GM23338 (cell line): ENCODE data around the gene SSU72. TPM values are rescaled to one million over a fixed set of nuclear protein-coding genes. Genes with fewer than 3 reads are reported as not detected.

Source experiments
- ATAC-seq: fragments of 200-7000 bp; cut with Tn5 transposase; 3 replicates; pipeline ENCODE4 v1.9.1; 2020
- DNase-seq: peaks from one replicate; pipeline ENCODE4 v3.0.0-alpha.2; 2015; ENCODE audit warnings: low spot score
- H2AFZ ChIP-seq: fragments of 200-600 bp; sonication (generic); 2 replicates; pipeline ENCODE4 v1.8.0; 2016; ENCODE audit warnings: antibody characterized with exemption, mild to moderate bottlenecking, moderate library complexity
- H3F3A ChIP-seq: fragments of 200-600 bp; sonication (generic); replicated peaks from 2 replicates; pipeline ENCODE4 v1.8.0; 2017; ENCODE audit warnings: antibody characterized with exemption, mixed run types, low read depth
- H3K27ac ChIP-seq: fragments of 200-600 bp; sonication (generic); 2 replicates; pipeline ENCODE4 v1.6.1; 2016; ENCODE audit warnings: low read depth
- H3K27me3 ChIP-seq: fragments of 200-600 bp; sonication (generic); 2 replicates; pipeline ENCODE4 v1.8.0; 2016; ENCODE audit warnings: mild to moderate bottlenecking, mixed run types, moderate library complexity; ENCODE audit not compliant: insufficient read depth
- H3K36me3 ChIP-seq: fragments of 200-600 bp; sonication (generic); 2 replicates; pipeline ENCODE4 v1.8.0; 2016; ENCODE audit warnings: mild to moderate bottlenecking; ENCODE audit not compliant: insufficient read depth
- H3K4me1 ChIP-seq: fragments of 200-600 bp; sonication (generic); 2 replicates; pipeline ENCODE4 v1.8.0; 2016; ENCODE audit warnings: mild to moderate bottlenecking, moderate library complexity; ENCODE audit not compliant: insufficient read depth
- H3K4me2 ChIP-seq: fragments of 200-600 bp; sonication (generic); 2 replicates; pipeline ENCODE4 v1.7.1; 2017; ENCODE audit warnings: mixed run types
- H3K4me3 ChIP-seq: fragments of 200-600 bp; sonication (generic); 2 replicates; pipeline ENCODE4 v1.6.1; 2016; ENCODE audit warnings: mixed run types
- H3K79me2 ChIP-seq: fragments of 200-600 bp; sonication (generic); replicated peaks from 2 replicates; pipeline ENCODE4 v1.8.0; 2017; ENCODE audit warnings: mild to moderate bottlenecking; ENCODE audit not compliant: insufficient read depth
- H3K9me2 ChIP-seq: fragments of 200-600 bp; sonication (generic); 2 replicates; pipeline ENCODE4 v1.8.0; 2017; ENCODE audit not compliant: insufficient read depth
- H4K20me1 ChIP-seq: fragments of 200-600 bp; sonication (generic); replicated peaks from 2 replicates; pipeline ENCODE4 v1.8.0; 2017; ENCODE audit warnings: mild to moderate bottlenecking; ENCODE audit not compliant: insufficient read depth
- H3K27ac Mint-ChIP-seq: 2 replicates; pipeline ENCODE4 v1.8.0; 2020; ENCODE audit warnings: inconsistent platforms, mild to moderate bottlenecking, moderate library complexity, mixed read lengths
- H3K27me3 Mint-ChIP-seq: 3 replicates; pipeline ENCODE4 v1.8.0; 2022; ENCODE audit warnings: low read depth, mild to moderate bottlenecking, moderate library complexity, mixed read lengths, inconsistent platforms; ENCODE audit not compliant: insufficient read depth, poor library complexity
- H3K36me3 Mint-ChIP-seq: 3 replicates; pipeline ENCODE4 v1.8.0; 2021; ENCODE audit warnings: low read depth, mild to moderate bottlenecking, inconsistent platforms, moderate library complexity, mixed read lengths
- H3K4me1 Mint-ChIP-seq: 3 replicates; pipeline ENCODE4 v1.8.0; 2020; ENCODE audit warnings: mild to moderate bottlenecking, inconsistent platforms, mixed read lengths
- H3K4me3 Mint-ChIP-seq: 3 replicates; pipeline ENCODE4 v1.8.0; 2021; ENCODE audit warnings: moderate library complexity, mild to moderate bottlenecking, inconsistent platforms, mixed read lengths
- H3K9me3 Mint-ChIP-seq: 3 replicates; pipeline ENCODE4 v1.8.0; 2020; ENCODE audit warnings: moderate library complexity, mild to moderate bottlenecking, inconsistent platforms, mixed read lengths
- CTCF ChIP-seq, 2 experiments: fragments of 200-600 bp in 1 of 2; sonication (generic) in 1 of 2; conservative IDR thresholded peaks; 2 replicates each; pipeline versions ENCODE4 v1.5.1 to v1.6.1; 2016 to 2017; ENCODE audit warnings: antibody characterized with exemption in 2 of 2, low read depth in 2 of 2, mild to moderate bottlenecking in 2 of 2, moderate library complexity in 1 of 2
- ETS1 ChIP-seq: IDR thresholded peaks from 2 replicates; pipeline ENCODE4 v1.6.1; 2016; ENCODE audit warnings: antibody characterized with exemption
- EZH2phosphoT487 ChIP-seq: fragments of 200-600 bp; sonication (generic); IDR thresholded peaks from one replicate; pipeline ENCODE4 v1.8.1; 2018; ENCODE audit warnings: antibody characterized with exemption; ENCODE audit not compliant: unreplicated experiment
- JUNB ChIP-seq: IDR thresholded peaks from one replicate; pipeline ENCODE4 v1.6.1; 2016; ENCODE audit warnings: antibody characterized with exemption; ENCODE audit not compliant: unreplicated experiment
- NANOG ChIP-seq: IDR thresholded peaks from 2 replicates; pipeline ENCODE4 v1.6.1; 2016; ENCODE audit warnings: antibody characterized with exemption, borderline replicate concordance
- STAT1 ChIP-seq: IDR thresholded peaks from one replicate; pipeline ENCODE4 v1.6.1; 2016; ENCODE audit warnings: antibody characterized with exemption; ENCODE audit not compliant: unreplicated experiment
- ZNF114 ChIP-seq: fragments of 250-450 bp; sonication (Bioruptor Pico); IDR thresholded peaks from 2 replicates; pipeline ENCODE4 v1.5.0; 2020; ENCODE audit warnings: mild to moderate bottlenecking, moderate library complexity
- ZNF462 ChIP-seq: fragments of 250-450 bp; sonication (Bioruptor Pico); IDR thresholded peaks from 2 replicates; pipeline ENCODE4 v1.5.0; 2020; ENCODE audit warnings: mild to moderate bottlenecking, moderate library complexity
- polyA plus RNA-seq: library from polyadenylated mRNA; unstranded; fragments of >200 nt; fragmentation: Nextera tagmentation; extraction: Ambion mirVana; gene quantifications from 2 replicates; pipeline ENCODE4 v1.2.1, GENCODE V29; 2016
- total RNA-seq: library from RNA; depleted of rRNA; stranded (reverse); fragments of >200 nt; shearing (Covaris generic); gene quantifications from 2 replicates; pipeline ENCODE4 v1.2.3, GENCODE V29; 2014

Gene SSU72
- total and polyA plus RNA-seq, 2 experiments from 2014 or later: 148 to 248 TPM

GRCh38 chr1:1573843-1574720 is 581 bp downstream of the SSU72 start:
- H3K4me1 ChIP-seq: 0 out of 2 replicates have a peak, but pooled peaks cover 2% of the 10 kb centered on the region
- H3K27me3 ChIP-seq: no peaks in the 10 kb centered on the region
- Mint-ChIP-seq H3K4me1 (peaks cover 13% of the 10 kb centered on the region), H3K27me3 (peaks cover 19% of the 10 kb centered on the region), H3K9me3 (peaks cover 6% of the 10 kb centered on the region; the same call in 1 of the 3 replicates), H3K4me3 (peak overlapping the region; percentile 92), H3K36me3 (peaks cover 34% of the 10 kb centered on the region), H3K27ac (peak overlapping the region; percentile 98)
- peak overlapping the region; percentile 81 for H3K27ac ChIP-seq
- H3K9me2 ChIP-seq: 0 out of 2 replicates have a peak, but pooled peaks cover 3% of the 10 kb centered on the region
- H4K20me1 ChIP-seq: peaks cover 26% of the 10 kb centered on the region
- peak; percentile 59 for ATAC-seq
- peak overlapping the region; percentile 73 for H3K4me3 ChIP-seq
- H3K4me2 ChIP-seq: peak overlapping the region; percentile 92
- TF ChIP-seq EZH2phosphoT487 (no peak), CTCF (conservative IDR thresholded peaks at IDR 0.05; ENCODE audit: low read depth in 2 of 2) (peak; percentile 36 to 46)
- H2AFZ ChIP-seq: no peak overlapping the region
- peaks cover 9% of the 10 kb centered on the region; the same call in 1 of the 2 replicates for H3K36me3 ChIP-seq
- H3K79me2 ChIP-seq: peaks cover 52% of the 10 kb centered on the region
- DNase-seq: peak; percentile 76
- peaks cover 22% of the 10 kb centered on the region for H3F3A ChIP-seq

DNA sequence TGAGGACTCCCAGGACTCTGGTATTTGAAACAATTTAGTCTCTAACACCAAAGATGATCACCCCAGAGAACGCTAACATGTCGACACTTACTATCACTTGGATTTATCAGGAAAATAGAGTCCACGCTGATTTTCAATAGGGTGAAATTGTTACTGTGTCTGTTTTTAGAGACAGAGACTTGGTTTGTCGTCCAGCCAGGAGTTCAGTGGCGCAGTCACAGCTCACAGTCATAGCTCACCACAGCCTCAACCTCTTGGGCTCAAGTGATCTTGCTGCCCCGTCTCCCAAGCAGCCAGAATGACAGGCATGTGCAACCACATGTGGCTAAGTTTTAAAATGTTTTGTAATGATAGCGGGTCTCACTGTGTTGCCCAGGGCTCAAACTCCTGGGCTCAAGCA is 5.3 kb downstream of the SSU72 start:
- H3K4me1 ChIP-seq: peaks cover 24% of the 10 kb centered on the region
- Mint-ChIP-seq H3K27ac (no peak overlapping the region), H3K4me3 (no peak overlapping the region), H3K9me3 (peaks cover 6% of the 10 kb centered on the region; the same call in 2 of the 3 replicates), H3K36me3 (peaks cover 65% of the 10 kb centered on the region), H3K4me1 (peaks cover 19% of the 10 kb centered on the region), H3K27me3 (peaks cover 21% of the 10 kb centered on the region)
- peak overlapping the region; percentile 87 for H3K27ac ChIP-seq
- no peaks in the 10 kb centered on the region for H3K27me3 ChIP-seq
- H3K4me3 ChIP-seq: no peak overlapping the region
- no peak overlapping the region for H2AFZ ChIP-seq
- no peak overlapping the region for H3K4me2 ChIP-seq
- ATAC-seq (no peak), DNase-seq (no peak)
- 0 out of 2 replicates have a peak, but pooled peaks cover 3% of the 10 kb centered on the region for H3K9me2 ChIP-seq
- peaks cover 15% of the 10 kb centered on the region for H3K36me3 ChIP-seq
- H4K20me1 ChIP-seq: peaks cover 70% of the 10 kb centered on the region
- peaks cover 100% of the 10 kb centered on the region for H3K79me2 ChIP-seq
- H3F3A ChIP-seq: peaks cover 37% of the 10 kb centered on the region
- TF ChIP-seq EZH2phosphoT487 (no peak), JUNB (no peak), CTCF (conservative IDR thresholded peaks at IDR 0.05; ENCODE audit: low read depth in 2 of 2) (no peak), ZNF462 (no peak), ZNF114 (CRISPR knock-in tag) (no peak), NANOG (no peak), ETS1 (no peak), STAT1 (no peak)
